Duodenal mucosa (tissue), 2 donors: ENCODE results near the gene ERAL1.
"Not testable (repeated sequence)": the region's sequence is repeated elsewhere in the genome, so short reads cannot be mapped to it uniquely, and the experiment has no call there.

Source experiments
- H3K27ac ChIP-seq: one replicate; pipeline ENCODE4 v1.7.0; 2013; ENCODE audit warnings: low read depth, low read length
- H3K27me3 ChIP-seq, 2 donors: one replicate each; pipeline ENCODE4 v1.7.0; 2013; ENCODE audit warnings: low read length in 2 of 2, control low read depth in 1 of 2; ENCODE audit not compliant: insufficient read depth in 2 of 2, control insufficient read depth in 1 of 2
- H3K36me3 ChIP-seq, 2 donors: one replicate each; pipeline ENCODE4 v1.7.0; 2013; ENCODE audit warnings: low read length in 2 of 2, control low read depth in 1 of 2; ENCODE audit not compliant: insufficient read depth in 2 of 2, control insufficient read depth in 1 of 2
- H3K4me1 ChIP-seq, 2 donors: one replicate each; pipeline ENCODE4 v1.7.0; 2013; ENCODE audit warnings: low read length in 2 of 2, control low read depth in 1 of 2; ENCODE audit not compliant: insufficient read depth in 2 of 2, control insufficient read depth in 1 of 2
- H3K4me3 ChIP-seq, 2 donors: one replicate each; pipeline ENCODE4 v1.7.0; 2013; ENCODE audit warnings: low read length in 2 of 2, low read depth in 1 of 2
- H3K9ac ChIP-seq, 2 donors: one replicate each; pipeline ENCODE4 v1.7.0; 2013; ENCODE audit warnings: low read length in 2 of 2, low read depth in 1 of 2
- H3K9me3 ChIP-seq, 2 donors: one replicate each; pipeline ENCODE4 v1.7.0; 2013; ENCODE audit warnings: low read length in 2 of 2, control low read depth in 1 of 2; ENCODE audit not compliant: control insufficient read depth in 1 of 2

ERAL1 gene

GRCh38 chr17:28885951-28886350 is 31.1 kb downstream of the ERAL1 start:
- no peak overlapping the region for H3K27ac ChIP-seq
- no peak overlapping the region for H3K4me3 ChIP-seq
- peaks cover 17 to 54% of the 10 kb centered on the region in 2 donors for H3K36me3 ChIP-seq
- peaks cover 0 to 3% of the 10 kb centered on the region in 2 donors for H3K4me1 ChIP-seq
- no peaks in the 10 kb centered on the region for H3K27me3 ChIP-seq
- no peak overlapping the region for H3K9ac ChIP-seq
- no peaks in the 10 kb centered on the region for H3K9me3 ChIP-seq

GRCh38 chr17:28887871-28888471 is 33.2 kb downstream of the ERAL1 start:
- Histone ChIP-seq H3K36me3 (peaks cover 0 to 39% of the 10 kb centered on the region in 2 donors), H3K9me3 (no peaks in the 10 kb centered on the region), H3K4me3 (no peak overlapping the region), H3K4me1 (peaks cover 1 to 7% of the 10 kb centered on the region in 2 donors), H3K27me3 (no peaks in the 10 kb centered on the region), H3K27ac (no peak overlapping the region), H3K9ac (no peak overlapping the region)

GRCh38 chr17:28888832-28889231 is 34.0 kb downstream of the ERAL1 start:
- no peak overlapping the region for H3K27ac ChIP-seq

GRCh38 chr17:28889996-28890395 is 35.2 kb downstream of the ERAL1 start:
- Histone ChIP-seq H3K36me3 (peaks cover 0 to 19% of the 10 kb centered on the region in 2 donors), H3K27me3 (no peaks in the 10 kb centered on the region), H3K27ac (no peak overlapping the region), H3K4me3 (no peak overlapping the region), H3K4me1 (peaks cover 4 to 12% of the 10 kb centered on the region in 2 donors), H3K9me3 (no peaks in the 10 kb centered on the region), H3K9ac (no peak overlapping the region)

More at GRCh38 chr17:28888832-28889231, 34.0 kb downstream of the ERAL1 start:
- peaks cover 0 to 30% of the 10 kb centered on the region in 2 donors for H3K36me3 ChIP-seq
- no peak overlapping the region for H3K4me3 ChIP-seq
- H3K9me3 ChIP-seq = no peaks in the 10 kb centered on the region
- no peak overlapping the region for H3K9ac ChIP-seq
- H3K4me1 ChIP-seq = peaks cover 4 to 12% of the 10 kb centered on the region in 2 donors
- H3K27me3 ChIP-seq = no peaks in the 10 kb centered on the region

GRCh38 chr17:28891201-28891600 is 36.4 kb downstream of the ERAL1 start:
- peaks cover 10 to 17% of the 10 kb centered on the region in 2 donors for H3K4me1 ChIP-seq
- no peak overlapping the region for H3K27ac ChIP-seq
- no peak overlapping the region for H3K9ac ChIP-seq
- H3K9me3 ChIP-seq = no peaks in the 10 kb centered on the region
- no peak overlapping the region for H3K4me3 ChIP-seq
- no peaks in the 10 kb centered on the region for H3K27me3 ChIP-seq
- H3K36me3 ChIP-seq = peaks cover 0 to 12% of the 10 kb centered on the region in 2 donors

GRCh38 chr17:28892024-28892423 is 37.2 kb downstream of the ERAL1 start:
- Histone ChIP-seq H3K9ac (no peak overlapping the region), H3K4me1 (peaks cover 16 to 24% of the 10 kb centered on the region in 2 donors), H3K27ac (no peak overlapping the region), H3K36me3 (peaks cover 0 to 12% of the 10 kb centered on the region in 2 donors), H3K27me3 (no peaks in the 10 kb centered on the region), H3K9me3 (no peaks in the 10 kb centered on the region), H3K4me3 (no peak overlapping the region)

GRCh38 chr17:28893248-28894183 is 38.7 kb downstream of the ERAL1 start:
- not testable (repeated sequence) for H3K27ac ChIP-seq, H3K9me3 ChIP-seq, H3K4me3 ChIP-seq, H3K36me3 ChIP-seq, H3K27me3 ChIP-seq
- peak overlapping the region in 1 of 2 donors; percentile 47 for H3K9ac ChIP-seq
- H3K4me1 ChIP-seq = peaks cover 24 to 33% of the 10 kb centered on the region in 2 donors

GRCh38 chr17:28895794-28896447 is 41.1 kb downstream of the ERAL1 start:
- Histone ChIP-seq H3K9me3 (no peaks in the 10 kb centered on the region), H3K4me1 (peaks cover 25 to 34% of the 10 kb centered on the region in 2 donors), H3K4me3 (peak overlapping the region; percentile 80 to 87), H3K36me3 (peaks cover 0 to 5% of the 10 kb centered on the region in 2 donors), H3K9ac (peak overlapping the region; percentile 67 to 85), H3K27me3 (no peaks in the 10 kb centered on the region), H3K27ac (no peak overlapping the region)

GRCh38 chr17:28896491-28896883 is 41.7 kb downstream of the ERAL1 start:
- peak overlapping the region; percentile 67 to 85 for H3K9ac ChIP-seq
- H3K4me3 ChIP-seq = peak overlapping the region; percentile 80 to 87
- peaks cover 0 to under 1% of the 10 kb centered on the region in 2 donors for H3K36me3 ChIP-seq
- H3K9me3 ChIP-seq = no peaks in the 10 kb centered on the region
- H3K4me1 ChIP-seq = peaks cover 28 to 35% of the 10 kb centered on the region in 2 donors
- peak overlapping the region; percentile 81 for H3K27ac ChIP-seq
- H3K27me3 ChIP-seq = no peaks in the 10 kb centered on the region
